GM18861 (cell line): ENCODE measurements around the gene B3GLCT.
"Not testable (repeated sequence)": the region's sequence is repeated elsewhere in the genome, so short reads cannot be mapped to it uniquely, and the experiment has no call there.

Experiments
- ATAC-seq: cut with Tn5 transposase; IDR thresholded peaks from one replicate; pipeline ENCODE4 v1.9.1; 2021; ENCODE audit not compliant: unreplicated experiment

Gene B3GLCT

GRCh38 chr13:31182987-31183386 lies 16.8 kb upstream of the B3GLCT start:
- no peak for ATAC-seq

- ATAC-seq = no peak
These were observed 15.3 kb upstream of the B3GLCT start for GRCh38 chr13:31184451-31184850.

GRCh38 chr13:31184981-31185645 lies 14.7 kb upstream of the B3GLCT start:
- no peak for ATAC-seq

GRCh38 chr13:31191748-31192147 lies 8.0 kb upstream of the B3GLCT start:
- no peak for ATAC-seq

GRCh38 chr13:31192306-31192705 lies 7.5 kb upstream of the B3GLCT start:
- ATAC-seq = no peak

- ATAC-seq = no peak
These were observed 4.2 kb upstream of the B3GLCT start for GRCh38 chr13:31195616-31196015.

- ATAC-seq = no peak
These were observed 2.8 kb upstream of the B3GLCT start for GRCh38 chr13:31196992-31197391.

- ATAC-seq = no peak
These were observed 1.3 kb upstream of the B3GLCT start for GRCh38 chr13:31198519-31198918.

- no peak for ATAC-seq
These were observed 287 bp upstream of the B3GLCT start for GRCh38 chr13:31199527-31199848.

- ATAC-seq = peak; percentile 16
These were observed 829 bp downstream of the B3GLCT start for GRCh38 chr13:31200637-31200971.

GRCh38 chr13:31201341-31202031 lies 1.7 kb downstream of the B3GLCT start:
- no peak for ATAC-seq

- ATAC-seq = no peak
These were observed 4.8 kb downstream of the B3GLCT start for GRCh38 chr13:31204592-31204991.

GRCh38 chr13:31207661-31208552 lies 8.1 kb downstream of the B3GLCT start:
- ATAC-seq = no peak

GRCh38 chr13:31208559-31209122 lies 8.9 kb downstream of the B3GLCT start:
- no peak for ATAC-seq

- no peak for ATAC-seq
These were observed 9.5 kb downstream of the B3GLCT start for GRCh38 chr13:31209172-31209840.

- ATAC-seq = no peak
These were observed 10.1 kb downstream of the B3GLCT start for GRCh38 chr13:31209841-31210210.

GRCh38 chr13:31213651-31214289 lies 14.0 kb downstream of the B3GLCT start:
- ATAC-seq = no peak

GRCh38 chr13:31214435-31214834 lies 14.7 kb downstream of the B3GLCT start:
- no peak for ATAC-seq

GRCh38 chr13:31216916-31217315 lies 17.1 kb downstream of the B3GLCT start:
- not testable (repeated sequence) for ATAC-seq

- no peak for ATAC-seq
These were observed 20.3 kb downstream of the B3GLCT start for GRCh38 chr13:31219909-31220598.
